OCI-LY3 (cell line): ENCODE results near the gene PARD3B.

Experiments used
- CTCF ChIP-seq: fragments of 200-600, 300-600 bp; sonication (generic); IDR thresholded peaks from 2 replicates; pipeline ENCODE4 v1.5.1; 2014; ENCODE audit warnings: antibody characterized with exemption, low read length, low read depth
- EZH2phosphoT487 ChIP-seq: fragments of 200-600 bp; shearing (Covaris generic); IDR thresholded peaks from 2 replicates; pipeline ENCODE4 v1.6.1; 2018; ENCODE audit warnings: antibody characterized with exemption, mixed run types, low read depth

DNA sequence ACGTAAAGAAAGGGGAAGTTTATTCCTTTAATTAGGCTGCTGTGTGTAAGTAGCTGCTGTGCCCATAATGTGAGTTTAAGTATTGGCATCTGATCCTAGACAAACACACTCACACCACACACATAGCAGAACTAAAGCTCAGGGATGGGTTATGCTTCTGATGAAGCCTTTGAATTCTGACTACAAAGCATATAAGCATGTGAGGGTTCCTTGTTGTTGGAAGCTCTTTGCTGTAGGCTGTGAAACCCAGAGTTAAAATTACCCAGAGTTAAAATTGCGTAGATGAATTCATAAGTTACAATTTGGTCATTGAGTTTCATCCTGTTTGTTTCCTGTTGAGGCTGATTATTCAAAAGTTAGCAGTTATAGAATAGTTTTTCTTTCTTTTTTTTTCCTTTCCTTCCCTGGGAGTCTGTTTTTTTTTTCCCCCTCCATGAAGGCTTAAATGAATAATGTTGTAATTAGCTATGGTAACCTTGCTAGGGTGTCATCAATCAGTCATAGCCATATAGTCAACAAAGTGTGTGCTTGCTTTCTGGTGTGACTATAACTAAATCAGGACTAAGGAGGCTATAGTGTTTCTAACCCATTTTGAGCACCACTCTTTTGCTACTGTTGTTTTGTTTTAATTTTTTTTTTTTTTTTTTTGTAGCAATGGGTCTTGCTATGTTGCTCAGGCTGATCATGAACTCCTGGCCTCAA is 426.1 kb downstream of the PARD3B start:
- no peak for TF ChIP-seq CTCF
- TF ChIP-seq EZH2phosphoT487 = no peak
